Heart right ventricle (tissue), 16 donors: ENCODE measurements around the gene PODXL. TPM values are rescaled to one million over a fixed set of nuclear protein-coding genes. Genes with fewer than 3 reads are reported as not detected.

Experiments used
- ATAC-seq, 8 donors: fragments of 200-7000 bp; cut with Tn5 transposase; one replicate each; pipeline ENCODE4 v1.9.1; 2020; ENCODE audit warnings: mild to moderate bottlenecking in 8 of 8, moderate library complexity in 8 of 8, moderate number of reproducible peaks in 1 of 8
- DNase-seq, 2 donors: peaks; one replicate each; pipeline ENCODE4 v3.0.0-alpha.2; 2020
- H3K27ac ChIP-seq, 10 donors: fragments of 200-600 bp; sonication (generic) in 2 of 10; one replicate each; pipeline versions ENCODE4 v1.5.0 to v1.8.0; 2020 to 2022; ENCODE audit warnings: mild to moderate bottlenecking in 3 of 10
- H3K27me3 ChIP-seq, 7 donors: fragments of 200-600 bp; one replicate each; pipeline ENCODE4 v1.8.0; 2021 to 2022; ENCODE audit warnings: mild to moderate bottlenecking in 2 of 7
- H3K36me3 ChIP-seq, 9 donors: fragments of 200-600 bp; sonication (generic) in 1 of 9; one replicate each; pipeline versions ENCODE4 v1.5.0 to v1.8.0; 2020 to 2022; ENCODE audit warnings: mild to moderate bottlenecking in 2 of 9
- H3K4me1 ChIP-seq, 9 donors: fragments of 200-600 bp; sonication (generic) in 1 of 9; one replicate each; pipeline versions ENCODE4 v1.5.0 to v1.8.0; 2020 to 2022; ENCODE audit warnings: mild to moderate bottlenecking in 4 of 9
- H3K4me3 ChIP-seq, 10 donors: fragments of 200-600 bp; sonication (generic) in 2 of 10; one replicate each; pipeline versions ENCODE4 v1.5.0 to v1.8.0; 2020 to 2022; ENCODE audit warnings: mild to moderate bottlenecking in 7 of 10, moderate library complexity in 2 of 10
- H3K9me3 ChIP-seq, 11 donors: fragments of 200-600 bp in 10 of 11; sonication (generic) in 2 of 11; one replicate each; pipeline versions ENCODE4 v1.5.0 to v1.8.0; 2013 to 2022; ENCODE audit warnings: mild to moderate bottlenecking in 2 of 11, control low read depth in 1 of 11, moderate library complexity in 1 of 11
- WGBS, 2 donors: extraction: QIAGEN DNeasy Blood & Tissue Kit; methylation state at CpG; one replicate each; pipeline ENCODE4 v1.1.7; 2013; ENCODE audit warnings: inconsistent platforms in 1 of 2; 5-methylcytosine and 5-hydroxymethylcytosine counted together
- intact Hi-C, 10 donors: fragments of 100-400 bp; cut with DNase I; formaldehyde crosslinking; loops; one replicate each; pipeline versions ENCODE4 v1.11.1 to v1.14.2; 2022
- polyA plus RNA-seq, 2 donors: library from polyadenylated mRNA; stranded (reverse); fragments of 200-250 nt; gene quantifications; one replicate each; pipeline ENCODE4 v1.2.3, GENCODE V29; 2013
- total RNA-seq, 10 donors: library from RNA; stranded (reverse); fragmentation: NEBNext Ultra II Directional in 3 of 10; extraction: Animal tissue kit (Norgen Biotek cat#: 25700) in 3 of 10; gene quantifications; one replicate each; pipeline versions ENCODE4 v1.2.1 to v1.2.4, GENCODE V29; 2021 to 2023
- TF ChIP-seq, protein P1 (sequence below), 9 donors: fragments of 200-600 bp; sonication (generic) in 2 of 9; IDR thresholded peaks; one replicate each; pipeline versions ENCODE4 v1.5.0 to v1.8.0; 2021 to 2022; ENCODE audit warnings: antibody characterized with exemption in 9 of 9, mild to moderate bottlenecking in 5 of 9, moderate library complexity in 1 of 9
- donor health status: Arrhythmogenic right ventricular cardiomyopathy.
- donor health status: ischemic (EF 13 %, LVEDD 7.1; RV severe dilation, severe dysfunction).
- donor health status: healthy with polysubstance abuse.
- donor health status: DM: no; HTN: yes; CAD: no.
- donor health status: DM: no; HTN: no; CAD: no.
- donor health status: ischemic (EF 25% LVEDD 6.9; RV normal size, moderate dysfunction).
- donor health status: ischemic (EF 25% LVEDD 5.7; RV mildly dilated, moderate dysfunction).
- donor health status: healthy.
- donor health status: DM: yes; HTN: yes; CAD: no.
- donor health status: Ischemic cardiomyopathy.
- donor health status: ischemic (EF 35%, LVEDD 5.7; RV mildly dilated, moderate dysfunction).
- donor health status: nonischemic (EF 11% LVEDD 7.7; RV severe dilation, severe dysfunction).
- donor health status: DM: yes; HTN: yes; CAD: no.
- donor health status: PGD.
- donor health status: ischemic (EF 29% LVEDD 5.4; RV normal size, mild dysfunction).
- donor health status: nonischemic (EF 23%, LVEDD 6.1; RV moderate dilation, normal function).

Gene PODXL
- total and polyA plus RNA-seq, 12 donors = 34.4 to 162 (median 65.2) TPM

DNA sequence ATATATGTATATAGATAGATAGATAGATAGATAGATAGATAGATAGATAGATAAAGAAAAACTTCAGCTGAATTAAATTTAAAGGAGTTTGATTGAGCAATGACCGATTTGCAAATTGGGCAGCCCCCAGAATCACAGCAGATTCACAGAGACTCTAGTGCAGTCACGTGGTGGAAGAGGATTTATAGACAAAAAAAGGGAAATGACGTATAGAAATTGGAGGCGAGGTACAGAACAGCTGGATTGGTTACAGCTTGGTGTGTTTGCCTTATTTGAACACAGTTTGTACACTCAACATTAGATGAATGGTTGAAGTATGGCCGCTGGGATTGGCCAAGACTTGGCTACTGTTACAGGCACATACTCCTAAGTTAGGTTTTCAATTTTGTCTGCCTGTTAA, 8.2 kb upstream of the PODXL start:
- no peaks in the 10 kb centered on the region for H3K27me3 ChIP-seq
- H3K27ac ChIP-seq = no peak overlapping the region
- TF ChIP-seq, protein P1, sequence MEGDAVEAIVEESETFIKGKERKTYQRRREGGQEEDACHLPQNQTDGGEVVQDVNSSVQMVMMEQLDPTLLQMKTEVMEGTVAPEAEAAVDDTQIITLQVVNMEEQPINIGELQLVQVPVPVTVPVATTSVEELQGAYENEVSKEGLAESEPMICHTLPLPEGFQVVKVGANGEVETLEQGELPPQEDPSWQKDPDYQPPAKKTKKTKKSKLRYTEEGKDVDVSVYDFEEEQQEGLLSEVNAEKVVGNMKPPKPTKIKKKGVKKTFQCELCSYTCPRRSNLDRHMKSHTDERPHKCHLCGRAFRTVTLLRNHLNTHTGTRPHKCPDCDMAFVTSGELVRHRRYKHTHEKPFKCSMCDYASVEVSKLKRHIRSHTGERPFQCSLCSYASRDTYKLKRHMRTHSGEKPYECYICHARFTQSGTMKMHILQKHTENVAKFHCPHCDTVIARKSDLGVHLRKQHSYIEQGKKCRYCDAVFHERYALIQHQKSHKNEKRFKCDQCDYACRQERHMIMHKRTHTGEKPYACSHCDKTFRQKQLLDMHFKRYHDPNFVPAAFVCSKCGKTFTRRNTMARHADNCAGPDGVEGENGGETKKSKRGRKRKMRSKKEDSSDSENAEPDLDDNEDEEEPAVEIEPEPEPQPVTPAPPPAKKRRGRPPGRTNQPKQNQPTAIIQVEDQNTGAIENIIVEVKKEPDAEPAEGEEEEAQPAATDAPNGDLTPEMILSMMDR (IDR thresholded peaks at IDR 0.05) = no peak
- DNase-seq (no peak), ATAC-seq (no peak)
- no peaks in the 10 kb centered on the region for H3K9me3 ChIP-seq
- 84 to 94% methylated on average over 5 of the region's 5 CpGs for WGBS, 2 donors
- H3K36me3 ChIP-seq = no peaks in the 10 kb centered on the region
- H3K4me3 ChIP-seq = no peak overlapping the region
- intact Hi-C loops = no loop called here
- H3K4me1 ChIP-seq = peaks cover 0 to 15% (median 0%) of the 10 kb centered on the region in 9 donors

DNA sequence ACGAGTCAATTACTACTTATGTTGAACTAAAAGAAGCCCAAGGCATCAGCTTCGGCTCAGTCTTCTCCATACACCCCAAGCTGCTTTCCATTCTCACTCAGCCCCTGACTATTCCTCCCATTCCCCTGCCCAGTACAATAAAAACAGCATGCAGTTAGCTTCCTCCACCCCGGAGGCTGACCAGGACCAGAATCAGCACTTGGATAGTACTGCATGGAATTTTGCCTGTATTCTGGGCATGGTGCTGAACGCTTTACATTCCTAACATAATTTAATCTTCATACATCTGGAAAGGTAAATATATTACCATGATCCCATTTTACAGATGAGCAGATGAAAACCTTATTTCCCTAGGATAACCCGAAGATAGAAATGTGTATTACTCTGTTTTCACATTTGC, 7.5 kb upstream of the PODXL start:
- intact Hi-C loops = no loop called here
- Histone ChIP-seq H3K4me3 (no peak overlapping the region), H3K27ac (no peak overlapping the region), H3K9me3 (no peaks in the 10 kb centered on the region), H3K27me3 (peaks cover 0 to under 1% (median 0%) of the 10 kb centered on the region in 7 donors), H3K4me1 (peaks cover 0 to 12% (median 0%) of the 10 kb centered on the region in 9 donors), H3K36me3 (no peaks in the 10 kb centered on the region)
- no peak for DNase-seq
- TF ChIP-seq, protein P1 (IDR thresholded peaks at IDR 0.05) = no peak
- no peak for ATAC-seq
- WGBS, 2 donors = 81 to 87% methylated on average over 5 of the region's 5 CpGs

DNA sequence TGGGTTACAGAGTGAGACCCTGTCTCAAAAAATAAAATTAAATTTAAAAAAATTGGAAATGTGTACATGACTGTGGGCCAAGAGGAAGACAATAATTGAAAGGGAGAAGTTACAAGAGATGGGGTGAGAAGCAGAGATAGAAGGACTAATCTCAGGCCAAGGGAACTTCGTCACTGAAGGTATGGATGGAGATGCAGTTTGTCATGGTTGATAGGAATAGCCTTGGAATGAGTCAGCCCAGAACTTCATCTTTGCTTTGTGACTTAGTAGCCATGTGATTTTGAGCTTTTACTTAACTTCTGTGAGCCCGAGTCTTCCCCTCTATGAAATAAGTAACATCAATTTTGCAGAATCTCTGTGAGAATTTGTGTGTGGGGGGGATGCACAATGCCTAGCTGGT, 6.5 kb upstream of the PODXL start:
- TF ChIP-seq, protein P1 (IDR thresholded peaks at IDR 0.05) = no peak
- intact Hi-C loops = no loop called here
- Histone ChIP-seq H3K4me1 (peaks cover 0 to 11% (median 8%) of the 10 kb centered on the region in 9 donors), H3K9me3 (no peaks in the 10 kb centered on the region), H3K27me3 (peaks cover 0 to 10% (median 0%) of the 10 kb centered on the region in 7 donors), H3K4me3 (no peak overlapping the region), H3K27ac (no peak overlapping the region), H3K36me3 (no peaks in the 10 kb centered on the region)
- ATAC-seq (no peak), DNase-seq (no peak)
- 89 to 93% methylated on average over 2 of the region's 2 CpGs for WGBS, 2 donors

DNA sequence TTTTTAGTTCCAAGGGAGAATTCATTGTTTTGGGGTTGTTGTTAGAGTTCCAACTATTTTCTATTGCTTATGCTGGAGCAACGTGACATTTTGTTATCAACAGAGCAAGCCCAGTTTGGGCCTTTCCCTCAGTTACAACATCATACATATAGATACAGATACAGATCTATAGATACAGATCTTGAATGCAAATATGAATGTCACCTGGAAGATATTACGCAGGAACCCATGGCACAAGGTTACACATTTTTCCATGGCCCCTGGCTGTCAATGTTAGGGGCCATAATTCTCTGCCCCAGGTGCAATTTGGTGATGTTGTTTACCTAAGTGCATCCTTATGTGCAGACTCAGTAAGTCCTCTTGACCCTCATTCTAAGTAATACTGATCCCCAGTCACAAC, 3.6 kb upstream of the PODXL start:
- DNase-seq = no peak
- WGBS, 2 donors = 87 to 94% methylated on average over 2 of the region's 2 CpGs
- H3K4me3 ChIP-seq = no peak overlapping the region
- H3K4me1 ChIP-seq = peaks cover 0 to 35% (median 24%) of the 10 kb centered on the region in 9 donors
- H3K9me3 ChIP-seq = no peaks in the 10 kb centered on the region
- no peak overlapping the region for H3K27ac ChIP-seq
- ATAC-seq = no peak
- H3K27me3 ChIP-seq = peaks cover 0 to 37% (median 0%) of the 10 kb centered on the region in 7 donors
- intact Hi-C loops = no loop called here
- no peaks in the 10 kb centered on the region for H3K36me3 ChIP-seq
- TF ChIP-seq, protein P1 (IDR thresholded peaks at IDR 0.05) = no peak
